Caco-2 (cell line): ENCODE results near the gene IL26. TPM values are rescaled to one million over a fixed set of nuclear protein-coding genes. Genes with fewer than 3 reads are reported as not detected.

Source experiments
- BruUV-seq: library from RNA; stranded (reverse); fragments of 400-500 nt; replicated peaks from 2 replicates; lab custom pipeline; 2021; lab: Mats Ljungman, UMichigan
- CTCF ChIA-PET: fragments of 300-600 bp; sonication (Branson Sonifier 250); formaldehyde crosslinking; loops from one replicate; lab custom pipeline; 2022; ENCODE audit warnings: antibody characterized with exemption; lab: Charles Lee
- POLR2A ChIA-PET: fragments of 300-600 bp; sonication (Branson Sonifier 250); formaldehyde crosslinking; loops from one replicate; lab custom pipeline; 2022; ENCODE audit warnings: antibody characterized with exemption; lab: Charles Lee
- DNase-seq, 2 experiments: peaks; one replicate each; pipeline versions ENCODE4 v3.0.0 to v3.0.0-alpha.2; 2020 to 2022
- H3K27me3 ChIP-seq: replicated peaks from 2 replicates; pipeline ENCODE4 v1.6.0; 2011; ENCODE audit warnings: low read length; ENCODE audit not compliant: control insufficient read depth, insufficient read depth
- H3K36me3 ChIP-seq: 2 replicates; pipeline ENCODE4 v1.5.1; 2011; ENCODE audit warnings: low read length; ENCODE audit not compliant: control insufficient read depth, insufficient read depth
- H3K4me1 ChIP-seq: fragments of 250-450 bp; sonication (Bioruptor Pico); 2 replicates; pipeline ENCODE4 v1.5.1; 2020; ENCODE audit warnings: mild to moderate bottlenecking
- H3K4me3 ChIP-seq: 2 replicates; pipeline ENCODE4 v1.5.1; 2011; ENCODE audit warnings: low read depth, mild to moderate bottlenecking, control low read depth, low read length
- H3K9me3 ChIP-seq: fragments of 250-450 bp; sonication (Bioruptor Pico); 2 replicates; pipeline ENCODE4 v1.5.1; 2020; ENCODE audit warnings: mild to moderate bottlenecking, moderate library complexity
- H3K27ac Mint-ChIP-seq: one replicate; pipeline ENCODE4 v1.8.0; 2022; ENCODE audit warnings: mixed read lengths; ENCODE audit not compliant: unreplicated experiment
- H3K27me3 Mint-ChIP-seq: one replicate; pipeline ENCODE4 v1.8.0; 2022; ENCODE audit warnings: mixed read lengths; ENCODE audit not compliant: insufficient read depth, unreplicated experiment
- H3K36me3 Mint-ChIP-seq: one replicate; pipeline ENCODE4 v1.8.0; 2022; ENCODE audit warnings: mild to moderate bottlenecking, mixed read lengths; ENCODE audit not compliant: insufficient read depth, unreplicated experiment
- H3K4me1 Mint-ChIP-seq: one replicate; pipeline ENCODE4 v1.8.0; 2022; ENCODE audit warnings: low read depth, mixed read lengths; ENCODE audit not compliant: unreplicated experiment
- H3K4me3 Mint-ChIP-seq: one replicate; pipeline ENCODE4 v1.8.0; 2022; ENCODE audit warnings: mild to moderate bottlenecking, moderate library complexity, mixed read lengths; ENCODE audit not compliant: unreplicated experiment
- H3K9me3 Mint-ChIP-seq: one replicate; pipeline ENCODE4 v1.8.0; 2022; ENCODE audit warnings: mixed read lengths; ENCODE audit not compliant: unreplicated experiment
- intact Hi-C: fragments of 100-400 bp; cut with micrococcal nuclease; formaldehyde crosslinking; loops from one replicate; pipeline ENCODE4 v1.10.0; 2022; ENCODE audit not compliant: unreplicated experiment
- total RNA-seq: library from RNA; stranded (reverse); gene quantifications from 2 replicates; pipeline ENCODE4 v1.2.3, GENCODE V29; 2022
- TF ChIP-seq, protein P1 (sequence below), 2 experiments: fragments of 200-600 bp in 1 of 2; IDR thresholded peaks; 1 replicate in 1 of 2; 2 replicates in 1 of 2; pipeline versions ENCODE4 v1.5.1 to v1.8.0; 2011 to 2022; ENCODE audit warnings: antibody characterized with exemption in 1 of 2, control low read depth in 1 of 2, inconsistent platforms in 1 of 2, low read depth in 1 of 2, low read length in 1 of 2, mild to moderate bottlenecking in 1 of 2, moderate library complexity in 1 of 2; ENCODE audit not compliant: insufficient read depth in 1 of 2, severe bottlenecking in 1 of 2, unreplicated experiment in 1 of 2

Gene IL26
- total RNA-seq, 1 experiment from 2014 or later = not detected

DNA sequence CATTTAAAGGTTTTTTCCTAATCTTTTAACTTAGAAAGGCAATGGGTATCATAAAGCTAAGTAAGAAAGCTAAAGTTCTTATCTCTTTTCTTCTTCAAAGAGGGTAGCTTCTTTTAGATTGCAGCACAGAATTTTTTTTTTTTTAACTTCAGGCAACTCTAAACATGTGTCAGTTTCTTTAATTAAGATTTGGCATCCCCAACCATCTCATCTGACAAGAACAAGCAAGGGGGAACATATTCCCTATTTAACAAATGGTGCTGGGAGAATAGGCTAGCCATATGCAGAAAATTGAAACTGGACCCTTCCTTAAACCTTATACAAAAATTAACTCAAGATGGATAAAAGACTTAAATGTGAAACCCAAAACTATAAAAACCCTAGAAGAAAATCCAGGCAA is 51.8 kb downstream of the IL26 start:
- POLR2A ChIA-PET = no interaction called here
- CTCF ChIA-PET = no interaction called here
- no peaks in the 10 kb centered on the region for H3K27me3 Mint-ChIP-seq

DNA sequence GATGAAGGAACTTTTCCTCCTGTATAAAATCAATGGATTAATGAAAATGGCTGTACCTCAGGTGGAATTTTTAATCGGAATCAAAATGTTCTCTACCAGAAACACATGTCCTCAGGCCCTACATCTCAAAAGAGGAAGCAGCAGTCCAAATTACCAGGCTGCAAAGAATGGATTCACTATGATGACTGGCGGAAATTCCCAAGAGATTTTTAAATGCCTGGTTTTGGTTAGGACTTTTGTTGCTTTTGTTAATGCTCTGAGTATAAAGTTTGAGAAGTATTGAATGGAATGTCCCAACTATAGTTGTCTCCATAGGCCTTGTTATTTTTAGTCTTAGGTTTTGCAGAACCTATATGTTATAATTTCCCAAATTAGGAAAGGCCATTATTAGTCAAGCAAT is 54.9 kb downstream of the IL26 start:
- ChIA-PET CTCF (no interaction called here), POLR2A (no interaction called here)

More for the DNA sequence above, 51.8 kb downstream of the IL26 start:
- intact Hi-C loops = no loop called here
- Histone ChIP-seq H3K4me1 (no peaks in the 10 kb centered on the region), H3K9me3 (no peaks in the 10 kb centered on the region), H3K4me3 (no peak overlapping the region), H3K27me3 (no peaks in the 10 kb centered on the region), H3K36me3 (no peaks in the 10 kb centered on the region)
- Mint-ChIP-seq H3K4me1 (no peaks in the 10 kb centered on the region), H3K27ac (no peak overlapping the region), H3K9me3 (no peaks in the 10 kb centered on the region), H3K36me3 (no peaks in the 10 kb centered on the region), H3K4me3 (no peak overlapping the region)
- TF ChIP-seq, protein P1, sequence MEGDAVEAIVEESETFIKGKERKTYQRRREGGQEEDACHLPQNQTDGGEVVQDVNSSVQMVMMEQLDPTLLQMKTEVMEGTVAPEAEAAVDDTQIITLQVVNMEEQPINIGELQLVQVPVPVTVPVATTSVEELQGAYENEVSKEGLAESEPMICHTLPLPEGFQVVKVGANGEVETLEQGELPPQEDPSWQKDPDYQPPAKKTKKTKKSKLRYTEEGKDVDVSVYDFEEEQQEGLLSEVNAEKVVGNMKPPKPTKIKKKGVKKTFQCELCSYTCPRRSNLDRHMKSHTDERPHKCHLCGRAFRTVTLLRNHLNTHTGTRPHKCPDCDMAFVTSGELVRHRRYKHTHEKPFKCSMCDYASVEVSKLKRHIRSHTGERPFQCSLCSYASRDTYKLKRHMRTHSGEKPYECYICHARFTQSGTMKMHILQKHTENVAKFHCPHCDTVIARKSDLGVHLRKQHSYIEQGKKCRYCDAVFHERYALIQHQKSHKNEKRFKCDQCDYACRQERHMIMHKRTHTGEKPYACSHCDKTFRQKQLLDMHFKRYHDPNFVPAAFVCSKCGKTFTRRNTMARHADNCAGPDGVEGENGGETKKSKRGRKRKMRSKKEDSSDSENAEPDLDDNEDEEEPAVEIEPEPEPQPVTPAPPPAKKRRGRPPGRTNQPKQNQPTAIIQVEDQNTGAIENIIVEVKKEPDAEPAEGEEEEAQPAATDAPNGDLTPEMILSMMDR (IDR thresholded peaks at IDR 0.05; ENCODE audit: insufficient read depth in 1 of 2, low read depth in 1 of 2, low read length in 1 of 2, severe bottlenecking in 1 of 2, unreplicated experiment in 1 of 2) = no peak
- DNase-seq = no peak
- BruUV-seq = no TSS peak

DNA sequence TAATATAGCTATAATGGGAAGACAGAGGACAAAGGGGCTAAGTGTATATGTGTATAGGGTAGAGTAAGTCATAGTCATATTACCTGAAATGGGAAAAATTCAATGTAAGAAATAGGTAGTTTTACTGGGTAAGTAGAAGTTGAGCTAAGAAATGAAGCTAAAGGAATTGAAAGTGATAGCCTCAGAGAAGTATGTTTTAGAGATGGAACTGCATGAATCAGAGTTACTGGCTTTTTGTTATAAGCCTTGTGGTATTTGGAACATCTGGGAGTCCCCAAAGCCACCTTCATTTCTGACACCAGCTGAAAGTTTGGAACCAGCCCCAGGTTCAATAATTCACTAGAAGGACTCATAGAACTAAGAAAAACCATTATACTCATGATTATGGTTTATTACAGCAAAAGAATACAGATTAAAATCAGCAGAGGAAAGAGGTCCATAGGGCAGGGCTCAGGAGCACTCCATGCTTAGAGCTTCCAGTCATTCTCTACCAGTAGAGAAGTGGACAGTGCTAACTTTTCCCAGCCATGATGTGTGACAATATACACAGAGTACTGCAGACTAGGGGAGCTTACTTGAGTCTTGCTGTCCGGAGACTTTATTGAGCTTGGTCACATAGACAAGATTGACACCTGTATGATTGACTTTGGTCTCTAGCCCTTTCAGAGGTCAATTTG is 56.3 kb downstream of the IL26 start:
- POLR2A ChIA-PET = no interaction called here
- H3K36me3 Mint-ChIP-seq = no peaks in the 10 kb centered on the region
- BruUV-seq = no TSS peak
- H3K4me1 Mint-ChIP-seq = no peaks in the 10 kb centered on the region
- no peaks in the 10 kb centered on the region for H3K27me3 ChIP-seq
- no peaks in the 10 kb centered on the region for H3K4me1 ChIP-seq
- TF ChIP-seq, protein P1 (IDR thresholded peaks at IDR 0.05; ENCODE audit: insufficient read depth in 1 of 2, low read depth in 1 of 2, low read length in 1 of 2, severe bottlenecking in 1 of 2, unreplicated experiment in 1 of 2) = no peak
- H3K27me3 Mint-ChIP-seq = no peaks in the 10 kb centered on the region
- no peak overlapping the region for H3K4me3 Mint-ChIP-seq
- no peaks in the 10 kb centered on the region for H3K36me3 ChIP-seq
- no peak overlapping the region for H3K4me3 ChIP-seq
- intact Hi-C loops = no loop called here
- CTCF ChIA-PET = no interaction called here
- no peak overlapping the region for H3K27ac Mint-ChIP-seq
- DNase-seq = no peak
- H3K9me3 ChIP-seq = no peaks in the 10 kb centered on the region
- H3K9me3 Mint-ChIP-seq = no peaks in the 10 kb centered on the region

More for the DNA sequence above, 54.9 kb downstream of the IL26 start:
- Histone ChIP-seq H3K9me3 (no peaks in the 10 kb centered on the region), H3K4me1 (no peaks in the 10 kb centered on the region), H3K27me3 (no peaks in the 10 kb centered on the region), H3K4me3 (no peak overlapping the region), H3K36me3 (no peaks in the 10 kb centered on the region)
- Mint-ChIP-seq H3K9me3 (no peaks in the 10 kb centered on the region), H3K27me3 (no peaks in the 10 kb centered on the region), H3K4me3 (no peak overlapping the region), H3K27ac (no peak overlapping the region), H3K36me3 (no peaks in the 10 kb centered on the region), H3K4me1 (no peaks in the 10 kb centered on the region)
- TF ChIP-seq, protein P1 (IDR thresholded peaks at IDR 0.05; ENCODE audit: insufficient read depth in 1 of 2, low read depth in 1 of 2, low read length in 1 of 2, severe bottlenecking in 1 of 2, unreplicated experiment in 1 of 2) = no peak
- intact Hi-C loops = no loop called here
- BruUV-seq = no TSS peak
- DNase-seq = no peak
